ENCODE results near the gene SLC45A1. TPM values are rescaled to one million over a fixed set of nuclear protein-coding genes. Genes with fewer than 3 reads are reported as not detected.

Gene SLC45A1
- total and polyA plus RNA-seq, 2 experiments from 2014 or later, result 0.27 to 1.0 TPM

GRCh38 chr1:8360493-8361197 lies 42.7 kb downstream of the SLC45A1 start:
- Histone ChIP-seq H4K20me1 (ENCODE audit: insufficient read depth, poor library complexity, severe bottlenecking) (peaks cover 30% of the 10 kb centered on the region), H3K36me3 (replicated peaks; ENCODE audit: insufficient read depth, low read depth) (no peaks in the 10 kb centered on the region), H3K79me2 (peaks cover 31% of the 10 kb centered on the region), H3K4me3 (no peak overlapping the region), H3K27me3 (no peaks in the 10 kb centered on the region), H3K9me2 (replicated peaks; ENCODE audit: insufficient read depth) (no peaks in the 10 kb centered on the region), H3K9me3 (ENCODE audit: low read depth) (no peaks in the 10 kb centered on the region), H2AFZ (no peak overlapping the region), H3K4me1 (ENCODE audit: insufficient read depth) (peaks cover 17% of the 10 kb centered on the region), H3K27ac (no peak overlapping the region), H3K4me2 (no peak overlapping the region)
- TF ChIP-seq EZH2 (IDR thresholded peaks at IDR 0.05; ENCODE audit: borderline replicate concordance) (no peak), EZH2phosphoT487 (IDR thresholded peaks at IDR 0.05; ENCODE audit: low read depth, severe bottlenecking, unreplicated experiment) (no peak)
- TF ChIP-seq, protein P1, sequence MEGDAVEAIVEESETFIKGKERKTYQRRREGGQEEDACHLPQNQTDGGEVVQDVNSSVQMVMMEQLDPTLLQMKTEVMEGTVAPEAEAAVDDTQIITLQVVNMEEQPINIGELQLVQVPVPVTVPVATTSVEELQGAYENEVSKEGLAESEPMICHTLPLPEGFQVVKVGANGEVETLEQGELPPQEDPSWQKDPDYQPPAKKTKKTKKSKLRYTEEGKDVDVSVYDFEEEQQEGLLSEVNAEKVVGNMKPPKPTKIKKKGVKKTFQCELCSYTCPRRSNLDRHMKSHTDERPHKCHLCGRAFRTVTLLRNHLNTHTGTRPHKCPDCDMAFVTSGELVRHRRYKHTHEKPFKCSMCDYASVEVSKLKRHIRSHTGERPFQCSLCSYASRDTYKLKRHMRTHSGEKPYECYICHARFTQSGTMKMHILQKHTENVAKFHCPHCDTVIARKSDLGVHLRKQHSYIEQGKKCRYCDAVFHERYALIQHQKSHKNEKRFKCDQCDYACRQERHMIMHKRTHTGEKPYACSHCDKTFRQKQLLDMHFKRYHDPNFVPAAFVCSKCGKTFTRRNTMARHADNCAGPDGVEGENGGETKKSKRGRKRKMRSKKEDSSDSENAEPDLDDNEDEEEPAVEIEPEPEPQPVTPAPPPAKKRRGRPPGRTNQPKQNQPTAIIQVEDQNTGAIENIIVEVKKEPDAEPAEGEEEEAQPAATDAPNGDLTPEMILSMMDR (IDR thresholded peaks at IDR 0.05; ENCODE audit: poor library complexity), result no peak
- DNase-seq (ENCODE audit: low spot score), result no peak
- WGBS (ENCODE audit: low lambda C conversion rate, missing lambda C conversion rate), result 94% methylated on average over 9 of the region's 26 CpGs

DNA sequence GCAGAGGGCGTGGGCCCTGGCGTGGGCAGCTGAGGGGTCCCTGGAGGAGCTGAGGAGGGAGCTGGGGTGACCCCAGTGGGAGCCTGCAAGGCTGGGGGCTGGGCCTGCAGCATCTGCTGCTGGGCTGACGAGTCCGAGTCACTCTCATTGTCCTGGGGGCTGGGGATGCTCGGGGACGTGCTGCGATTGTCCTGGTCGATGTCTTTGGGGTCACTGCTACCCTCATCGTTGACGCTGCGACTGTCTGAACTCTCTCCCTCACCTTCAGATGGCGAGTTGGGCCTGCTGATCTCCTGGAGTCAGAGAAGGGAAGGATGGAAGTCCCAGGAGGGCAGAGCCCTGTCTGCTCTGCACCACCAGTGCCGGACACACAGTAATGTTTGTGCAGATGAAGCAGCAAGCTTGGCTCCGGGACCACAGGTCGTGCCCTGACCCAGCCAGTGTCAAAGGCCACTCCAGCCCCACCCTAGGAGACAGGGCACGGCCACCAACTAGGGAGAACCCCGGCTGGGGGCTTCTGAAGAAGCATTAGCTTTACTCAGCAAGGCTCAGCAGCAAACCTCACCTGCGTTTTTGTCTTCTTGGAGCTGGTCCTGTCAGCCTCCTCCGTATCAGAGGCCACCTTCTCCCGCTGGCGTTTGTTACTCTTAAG lies 43.4 kb downstream of the SLC45A1 start:
- Histone ChIP-seq H3K27ac (no peak overlapping the region), H3K27me3 (no peaks in the 10 kb centered on the region), H3K79me2 (peaks cover 38% of the 10 kb centered on the region), H3K4me1 (ENCODE audit: insufficient read depth) (peaks cover 17% of the 10 kb centered on the region), H3K9me3 (ENCODE audit: low read depth) (no peaks in the 10 kb centered on the region), H3K4me2 (no peak overlapping the region), H4K20me1 (ENCODE audit: insufficient read depth, poor library complexity, severe bottlenecking) (peaks cover 34% of the 10 kb centered on the region), H3K4me3 (no peak overlapping the region), H3K36me3 (replicated peaks; ENCODE audit: insufficient read depth, low read depth) (no peaks in the 10 kb centered on the region), H2AFZ (no peak overlapping the region), H3K9me2 (replicated peaks; ENCODE audit: insufficient read depth) (no peaks in the 10 kb centered on the region)
- TF ChIP-seq, protein P1 (IDR thresholded peaks at IDR 0.05; ENCODE audit: poor library complexity), result no peak
- TF ChIP-seq EZH2 (IDR thresholded peaks at IDR 0.05; ENCODE audit: borderline replicate concordance) (no peak), EZH2phosphoT487 (IDR thresholded peaks at IDR 0.05; ENCODE audit: low read depth, severe bottlenecking, unreplicated experiment) (no peak)
- WGBS (ENCODE audit: low lambda C conversion rate, missing lambda C conversion rate), result 90% methylated on average over 19 of the region's 21 CpGs
- no peak for DNase-seq (ENCODE audit: low spot score)

DNA sequence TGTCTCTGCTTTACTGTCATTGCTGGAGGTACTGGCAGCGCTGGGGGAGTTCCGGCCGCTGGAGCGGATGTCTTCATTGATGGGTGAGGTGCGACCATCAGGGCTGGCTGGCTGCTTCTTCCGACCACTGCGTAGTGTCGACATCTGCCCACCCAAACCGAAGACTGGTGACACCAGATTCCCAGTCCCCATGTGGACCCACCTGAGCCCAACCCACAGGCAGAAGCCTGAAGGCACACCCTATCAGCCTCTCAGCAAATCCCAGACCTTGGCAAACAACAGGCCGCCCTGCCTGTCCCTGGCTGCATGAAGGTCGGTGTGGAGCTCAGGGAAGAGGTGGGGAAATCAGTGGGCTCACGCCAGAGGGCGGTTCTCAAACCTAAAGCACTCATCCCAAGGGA lies 44.8 kb downstream of the SLC45A1 start:
- Histone ChIP-seq H3K27ac (no peak overlapping the region), H4K20me1 (ENCODE audit: insufficient read depth, poor library complexity, severe bottlenecking) (peaks cover 40% of the 10 kb centered on the region), H3K9me2 (replicated peaks; ENCODE audit: insufficient read depth) (no peaks in the 10 kb centered on the region), H3K4me3 (no peak overlapping the region), H3K9me3 (ENCODE audit: low read depth) (no peaks in the 10 kb centered on the region), H2AFZ (no peak overlapping the region), H3K36me3 (replicated peaks; ENCODE audit: insufficient read depth, low read depth) (no peaks in the 10 kb centered on the region), H3K4me1 (ENCODE audit: insufficient read depth) (peaks cover 26% of the 10 kb centered on the region), H3K27me3 (no peaks in the 10 kb centered on the region), H3K79me2 (peaks cover 51% of the 10 kb centered on the region), H3K4me2 (no peak overlapping the region)
- DNase-seq (ENCODE audit: low spot score), result no peak
- 94% methylated on average over 13 of the region's 13 CpGs for WGBS (ENCODE audit: low lambda C conversion rate, missing lambda C conversion rate)
- TF ChIP-seq, protein P1 (IDR thresholded peaks at IDR 0.05; ENCODE audit: poor library complexity), result no peak
- no peak for TF ChIP-seq EZH2phosphoT487 (IDR thresholded peaks at IDR 0.05; ENCODE audit: low read depth, severe bottlenecking, unreplicated experiment)
